ENCODE data around the gene SERGEF. TPM values are rescaled to one million over a fixed set of nuclear protein-coding genes. Genes with fewer than 3 reads are reported as not detected.
A peak's percentile ranks its signal among the peaks of the same experiment; 100 is the strongest.

The SERGEF gene
- 61.8 TPM for total RNA-seq

GRCh38 chr11:18012906-18013781 is at the start of gene SERGEF:
Gene SERGEF (minus strand): TSS chr11:18013047. CDS start chr11:18013010, 37 bp downstream.
- Histone ChIP-seq H3K4me1 (ENCODE audit: insufficient read depth, low read length) (peaks cover 17% of the 10 kb centered on the region), H3K27me3 (ENCODE audit: insufficient read depth, low read length) (peaks cover 5% of the 10 kb centered on the region), H3K4me3 (ENCODE audit: low read length) (peak within 1 kb of the TSS; percentile 82), H3K9me3 (ENCODE audit: low read depth, low read length) (no peaks in the 10 kb centered on the region)

DNA sequence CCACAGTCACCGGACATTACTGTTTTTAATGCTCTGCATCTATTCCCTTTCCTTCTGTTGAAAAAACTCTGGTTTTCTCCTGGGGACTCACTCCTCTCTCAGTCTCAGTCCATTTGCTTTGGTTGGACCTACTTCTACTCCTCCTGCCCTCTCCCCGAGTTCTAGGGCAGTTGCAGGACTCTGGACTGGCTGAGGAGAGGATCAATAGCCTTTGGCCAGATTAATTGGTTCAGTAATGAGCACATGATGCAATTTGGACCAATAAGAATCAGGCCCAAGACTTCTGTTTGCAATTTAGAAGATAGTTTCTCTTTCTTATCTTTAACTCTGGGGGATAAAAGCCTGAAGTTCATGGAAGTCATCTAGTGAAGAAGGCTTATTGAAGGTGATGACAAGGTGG is 48.5 kb upstream of the SERGEF start:
- Histone ChIP-seq H3K4me1 (ENCODE audit: insufficient read depth, low read length) (no peaks in the 10 kb centered on the region), H3K9me3 (ENCODE audit: low read depth, low read length) (no peaks in the 10 kb centered on the region), H3K4me3 (ENCODE audit: low read length) (no peak overlapping the region), H3K27me3 (ENCODE audit: insufficient read depth, low read length) (no peaks in the 10 kb centered on the region)

DNA sequence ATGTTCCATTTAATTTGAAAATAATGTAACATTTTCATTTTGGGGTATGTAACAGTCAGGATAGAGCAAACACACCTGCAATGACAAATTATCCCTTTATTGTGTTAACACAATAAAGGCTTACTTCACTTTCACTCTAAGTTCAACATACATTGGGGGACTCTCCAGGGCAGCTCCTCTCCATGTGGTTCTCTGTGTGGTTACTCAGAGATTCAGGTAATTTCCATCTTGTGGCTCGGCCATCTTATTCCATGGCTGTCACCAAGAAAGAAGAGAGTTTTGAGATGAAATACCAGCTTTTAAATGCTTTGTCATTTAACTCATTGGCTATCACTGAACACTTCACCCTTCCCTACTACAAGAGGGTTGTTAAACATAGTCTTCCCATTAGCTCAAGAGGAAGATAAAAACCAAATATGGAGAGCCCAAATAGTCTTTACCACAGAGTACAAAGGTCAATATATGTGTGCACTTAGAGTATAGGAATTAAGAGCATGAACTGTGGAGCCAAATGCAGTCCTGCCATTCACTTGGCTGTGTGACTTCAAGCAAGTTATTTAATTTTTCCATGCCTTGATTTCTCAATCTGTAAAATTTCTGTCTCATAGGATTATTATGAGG is 43.8 kb upstream of the SERGEF start:
- H3K4me1 ChIP-seq (ENCODE audit: insufficient read depth, low read length): no peaks in the 10 kb centered on the region

DNA sequence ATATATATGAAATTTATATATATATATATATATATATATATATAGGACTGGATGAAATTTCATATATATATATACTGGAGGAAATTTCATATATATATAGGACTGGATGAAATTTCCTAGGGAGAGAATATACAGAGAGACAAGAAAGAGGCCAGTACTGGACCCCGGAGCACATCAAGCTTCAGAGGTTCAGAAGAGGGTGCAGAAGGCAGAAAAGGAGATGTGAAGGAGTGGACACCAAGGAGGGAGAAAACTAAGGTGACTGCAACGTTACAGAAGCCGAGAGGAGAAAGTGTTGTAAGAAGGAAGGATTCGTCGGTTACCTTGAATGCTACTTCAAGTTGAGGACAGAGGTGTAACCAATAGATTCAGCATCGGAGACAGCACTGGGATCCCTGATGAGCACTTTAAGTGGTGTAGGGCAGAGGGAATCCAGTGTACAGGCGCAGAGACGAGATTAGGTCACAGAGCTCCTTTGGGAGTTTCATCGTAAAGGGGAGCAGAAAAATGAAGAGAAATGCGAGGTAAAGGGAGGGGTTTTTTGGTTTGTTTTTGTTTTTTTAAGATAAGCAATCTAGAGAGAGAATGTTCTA is 41.8 kb upstream of the SERGEF start:
- Histone ChIP-seq H3K4me3 (ENCODE audit: low read length) (no peak overlapping the region), H3K9me3 (ENCODE audit: low read depth, low read length) (no peaks in the 10 kb centered on the region), H3K4me1 (ENCODE audit: insufficient read depth, low read length) (no peaks in the 10 kb centered on the region), H3K27me3 (ENCODE audit: insufficient read depth, low read length) (no peaks in the 10 kb centered on the region)

More for the DNA sequence above, 43.8 kb upstream of the SERGEF start:
- Histone ChIP-seq H3K4me3 (ENCODE audit: low read length) (no peak overlapping the region), H3K27me3 (ENCODE audit: insufficient read depth, low read length) (no peaks in the 10 kb centered on the region), H3K9me3 (ENCODE audit: low read depth, low read length) (no peaks in the 10 kb centered on the region)

DNA sequence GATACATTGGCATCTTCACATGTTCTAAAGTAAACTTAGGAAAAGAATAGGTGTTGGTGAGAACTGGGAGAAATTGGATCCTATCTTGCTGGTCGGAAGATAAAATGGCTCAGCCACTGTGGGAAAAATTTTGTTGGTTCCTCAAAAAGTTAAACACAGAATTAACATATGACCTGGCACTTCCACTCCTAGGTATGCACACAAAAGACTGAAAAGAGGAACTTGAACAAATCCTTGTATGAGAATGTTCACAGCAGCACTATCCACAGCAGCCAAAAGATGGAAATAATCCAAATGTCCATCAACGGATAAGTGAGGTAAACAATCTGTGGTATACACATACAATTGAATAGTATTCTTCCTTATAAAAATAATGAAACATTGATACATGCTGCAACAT is 38.0 kb upstream of the SERGEF start:
- Histone ChIP-seq H3K27me3 (ENCODE audit: insufficient read depth, low read length) (peaks cover 26% of the 10 kb centered on the region), H3K4me3 (ENCODE audit: low read length) (no peak overlapping the region), H3K4me1 (ENCODE audit: insufficient read depth, low read length) (no peaks in the 10 kb centered on the region), H3K9me3 (ENCODE audit: low read depth, low read length) (no peaks in the 10 kb centered on the region)

DNA sequence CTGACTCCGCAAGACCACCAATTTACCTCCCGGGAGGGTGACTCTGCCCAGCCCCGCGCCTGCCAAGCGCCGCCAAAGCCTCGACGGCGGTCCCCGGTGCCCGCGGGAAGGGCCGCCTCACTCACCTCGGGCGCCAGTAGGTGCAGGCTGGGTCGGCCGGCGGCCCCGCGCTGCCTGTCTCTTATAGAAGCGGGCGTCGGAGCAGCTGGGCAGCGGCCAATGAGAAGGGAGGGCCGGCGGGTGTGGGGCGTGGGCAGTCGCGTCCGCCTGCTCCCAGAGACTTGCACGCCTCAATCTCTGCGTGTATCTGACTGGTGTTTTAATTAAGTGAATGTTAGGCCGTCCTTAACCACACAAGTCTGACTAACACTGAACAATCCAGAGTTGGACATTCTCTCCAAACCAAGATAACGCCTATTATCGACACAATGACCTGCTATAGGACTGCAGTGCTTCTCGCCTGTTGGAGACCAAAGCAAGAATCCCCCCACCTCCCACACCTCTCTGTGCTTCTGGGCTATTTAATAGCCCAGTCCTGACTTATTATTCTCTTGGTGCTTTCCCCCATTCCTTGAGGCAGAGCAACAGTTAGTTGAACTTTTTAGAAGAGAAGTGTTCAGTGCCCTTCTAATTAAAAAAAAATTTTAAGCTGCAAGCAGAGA is 33.4 kb upstream of the SERGEF start, which contains the start of gene TPH1:
TPH1 (minus strand) TSS at position 154 of the 662 bp plus-strand sequence. CDS start 5,507 bp downstream, outside the sequence.
- H3K4me3 ChIP-seq (ENCODE audit: low read length): no peak within 1 kb of the TSS
- peaks cover 49% of the 10 kb centered on the region for H3K27me3 ChIP-seq (ENCODE audit: insufficient read depth, low read length)
- H3K4me1 ChIP-seq (ENCODE audit: insufficient read depth, low read length): no peaks in the 10 kb centered on the region
- H3K9me3 ChIP-seq (ENCODE audit: low read depth, low read length): no peaks in the 10 kb centered on the region

GRCh38 chr11:18036456-18036855 is 23.6 kb upstream of the SERGEF start:
- no peaks in the 10 kb centered on the region for H3K9me3 ChIP-seq (ENCODE audit: low read depth, low read length)
- no peak overlapping the region for H3K4me3 ChIP-seq (ENCODE audit: low read length)
- peaks cover 5% of the 10 kb centered on the region for H3K27me3 ChIP-seq (ENCODE audit: insufficient read depth, low read length)
- no peaks in the 10 kb centered on the region for H3K4me1 ChIP-seq (ENCODE audit: insufficient read depth, low read length)

GRCh38 chr11:18027475-18027874 is 14.6 kb upstream of the SERGEF start:
- Histone ChIP-seq H3K4me1 (ENCODE audit: insufficient read depth, low read length) (no peaks in the 10 kb centered on the region), H3K9me3 (ENCODE audit: low read depth, low read length) (no peaks in the 10 kb centered on the region), H3K4me3 (ENCODE audit: low read length) (no peak overlapping the region), H3K27me3 (ENCODE audit: insufficient read depth, low read length) (no peaks in the 10 kb centered on the region)

GRCh38 chr11:18022419-18022818 is 9.6 kb upstream of the SERGEF start:
- Histone ChIP-seq H3K9me3 (ENCODE audit: low read depth, low read length) (no peaks in the 10 kb centered on the region), H3K4me3 (ENCODE audit: low read length) (no peak overlapping the region), H3K4me1 (ENCODE audit: insufficient read depth, low read length) (no peaks in the 10 kb centered on the region), H3K27me3 (ENCODE audit: insufficient read depth, low read length) (no peaks in the 10 kb centered on the region)

DNA sequence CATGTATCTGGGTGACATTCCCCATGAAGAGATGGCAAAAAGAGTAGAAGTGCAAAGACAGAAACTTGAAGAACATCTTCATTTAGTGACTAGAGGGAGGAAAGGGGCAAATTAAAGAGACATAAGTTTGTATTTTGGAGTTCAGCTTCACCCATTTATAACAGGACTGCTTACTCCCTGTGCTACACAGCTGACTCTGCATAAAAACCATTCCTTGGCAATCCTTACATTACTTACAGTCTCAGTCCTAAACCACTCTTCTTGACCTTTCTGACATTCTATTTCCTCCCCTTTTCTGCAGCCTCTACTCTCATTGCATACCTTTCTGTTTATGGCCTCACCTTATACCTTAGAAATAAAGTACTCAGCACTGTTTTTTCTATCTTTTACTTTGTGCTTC is 6.8 kb upstream of the SERGEF start:
- Histone ChIP-seq H3K4me3 (ENCODE audit: low read length) (no peak overlapping the region), H3K4me1 (ENCODE audit: insufficient read depth, low read length) (peaks cover under 1% of the 10 kb centered on the region), H3K27me3 (ENCODE audit: insufficient read depth, low read length) (peaks cover under 1% of the 10 kb centered on the region), H3K9me3 (ENCODE audit: low read depth, low read length) (no peaks in the 10 kb centered on the region)

DNA sequence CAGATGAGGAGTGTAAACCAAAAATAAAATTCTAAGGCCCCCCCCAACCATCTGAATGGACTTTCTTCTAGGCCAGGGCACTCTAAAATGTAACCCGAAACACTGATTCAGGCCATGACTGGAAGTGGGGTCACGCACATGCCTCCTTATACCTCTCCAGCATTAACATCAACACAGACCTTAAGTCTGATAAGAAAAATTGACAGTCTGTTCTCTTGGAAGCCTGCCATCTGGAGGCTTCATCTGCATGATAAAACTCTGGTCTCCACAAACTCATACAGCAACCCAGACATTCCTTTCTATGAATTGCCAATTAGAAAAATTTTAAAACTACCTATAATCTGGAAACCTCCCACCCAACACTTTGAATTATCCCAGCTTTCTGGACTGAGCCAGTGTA is 3.9 kb upstream of the SERGEF start:
- peaks cover 17% of the 10 kb centered on the region for H3K4me1 ChIP-seq (ENCODE audit: insufficient read depth, low read length)
- peaks cover 5% of the 10 kb centered on the region for H3K27me3 ChIP-seq (ENCODE audit: insufficient read depth, low read length)
- H3K9me3 ChIP-seq (ENCODE audit: low read depth, low read length): no peaks in the 10 kb centered on the region
- no peak overlapping the region for H3K4me3 ChIP-seq (ENCODE audit: low read length)

- Histone ChIP-seq H3K4me3 (ENCODE audit: low read length) (no peak overlapping the region), H3K9me3 (ENCODE audit: low read depth, low read length) (no peaks in the 10 kb centered on the region), H3K27me3 (ENCODE audit: insufficient read depth, low read length) (peaks cover 5% of the 10 kb centered on the region), H3K4me1 (ENCODE audit: insufficient read depth, low read length) (peaks cover 17% of the 10 kb centered on the region)
Measured at GRCh38 chr11:18014876-18015275, 2.0 kb upstream of the SERGEF start.

DNA sequence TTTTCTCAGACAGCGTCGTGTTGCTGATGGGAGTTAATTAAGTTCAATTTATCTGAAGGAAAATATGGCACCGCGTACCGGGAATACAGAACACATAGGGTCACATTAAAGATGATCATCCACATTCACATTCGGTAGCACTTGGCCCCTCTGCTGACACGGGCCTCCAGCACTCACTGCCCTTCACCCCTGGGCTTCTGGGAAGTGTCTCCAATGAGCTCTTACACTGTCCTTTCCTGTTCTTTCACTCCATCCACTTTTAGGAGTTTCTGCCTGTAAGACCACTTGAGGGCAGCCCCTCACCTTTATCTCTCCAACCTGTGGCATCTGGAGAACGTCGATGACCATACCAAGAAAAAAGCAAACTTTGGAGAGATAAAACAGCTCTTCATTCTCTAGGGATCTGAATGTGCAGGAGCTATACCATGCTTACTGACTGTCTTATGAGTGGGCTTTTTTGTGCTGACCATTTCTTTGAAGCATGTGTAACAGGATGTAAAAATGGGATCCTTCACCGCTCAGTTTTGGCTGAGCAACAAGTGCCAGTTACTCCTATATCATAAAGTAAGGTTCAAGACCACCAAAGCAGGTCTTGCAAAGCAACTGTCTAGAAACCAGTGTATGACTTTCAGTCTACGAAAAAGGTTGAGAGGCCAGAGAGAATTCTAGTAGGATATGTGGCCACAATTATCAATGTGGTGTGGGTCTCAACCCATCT is 1.1 kb upstream of the SERGEF start:
- H3K9me3 ChIP-seq (ENCODE audit: low read depth, low read length): no peaks in the 10 kb centered on the region
- peak overlapping the region; percentile 82 for H3K4me3 ChIP-seq (ENCODE audit: low read length)
- H3K27me3 ChIP-seq (ENCODE audit: insufficient read depth, low read length): peaks cover 5% of the 10 kb centered on the region
- H3K4me1 ChIP-seq (ENCODE audit: insufficient read depth, low read length): peaks cover 17% of the 10 kb centered on the region

- peaks cover 5% of the 10 kb centered on the region for H3K27me3 ChIP-seq (ENCODE audit: insufficient read depth, low read length)
- H3K4me1 ChIP-seq (ENCODE audit: insufficient read depth, low read length): peaks cover 17% of the 10 kb centered on the region
- peak overlapping the region; percentile 82 for H3K4me3 ChIP-seq (ENCODE audit: low read length)
- no peaks in the 10 kb centered on the region for H3K9me3 ChIP-seq (ENCODE audit: low read depth, low read length)
Measured at GRCh38 chr11:18012122-18012905, 533 bp downstream of the SERGEF start.
